NCI-H510A (cell line): Measurements from ENCODE around the gene SCGB1C2.
"Not testable (repeated sequence)": the region's sequence is repeated elsewhere in the genome, so short reads cannot be mapped to it uniquely, and the experiment has no call there.

ENCODE experiments used
- DNase-seq: peaks from one replicate; lab custom pipeline; 2025; lab: John Stamatoyannopoulos, UW

SCGB1C2 gene

DNA sequence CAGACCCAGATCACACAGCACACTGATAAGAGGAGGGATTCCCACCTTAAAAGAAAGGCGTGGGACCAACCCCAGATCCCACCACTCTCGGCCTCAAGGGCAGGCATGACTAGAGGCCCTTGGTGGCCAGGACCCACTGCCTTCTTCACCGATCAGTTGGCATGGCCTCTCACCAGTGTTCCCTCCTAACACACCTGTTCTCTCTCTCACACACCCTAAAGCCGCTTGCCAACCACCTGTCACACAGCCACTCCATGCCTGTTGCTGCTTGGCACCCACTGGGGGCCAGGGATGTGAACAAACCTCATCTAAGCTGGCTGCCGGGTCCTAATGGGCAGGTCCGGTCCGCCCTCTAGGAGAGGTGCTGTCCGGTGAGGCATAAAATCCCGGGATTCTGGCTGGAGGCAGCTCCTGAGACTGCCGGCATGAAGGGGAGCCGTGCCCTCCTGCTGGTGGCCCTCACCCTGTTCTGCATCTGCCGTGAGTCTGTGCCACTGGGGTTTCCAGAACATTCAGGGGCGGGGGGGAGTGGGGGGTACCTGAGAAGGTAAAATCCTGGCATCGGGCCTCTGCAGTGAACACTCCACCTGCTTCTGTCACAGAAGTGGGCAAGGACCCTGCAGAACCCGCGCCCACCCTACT lies at the start of gene SCGB1C2:
Gene SCGB1C2 (plus strand): TSS at position 404 of the 642 bp plus-strand sequence. CDS start 22 bp downstream, at position 426.
- DNase-seq, result not testable (repeated sequence)

DNA sequence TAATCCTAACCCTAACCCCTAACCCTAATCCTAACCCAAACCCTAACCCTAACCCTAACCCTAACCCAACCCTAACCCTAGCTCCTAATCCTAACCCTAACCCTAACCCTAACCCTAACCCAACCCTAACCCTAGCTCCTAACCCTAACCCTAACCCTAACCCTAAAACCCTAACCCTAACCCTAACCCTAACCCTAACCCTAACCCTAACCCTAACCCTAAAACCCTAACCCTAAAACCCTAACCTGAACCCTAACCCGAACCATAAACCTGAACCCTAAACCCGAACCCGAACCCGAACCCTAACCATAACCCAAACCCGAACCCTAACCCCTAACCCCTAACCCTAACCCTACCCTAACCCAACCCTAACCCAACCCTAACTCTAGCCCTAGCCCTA lies 24.3 kb upstream of the SCGB1C2 start:
- not testable (repeated sequence) for DNase-seq

- DNase-seq, result not testable (repeated sequence)
Measured at GRCh38 chr17:118339-118917, 18.9 kb upstream of the SCGB1C2 start.

DNA sequence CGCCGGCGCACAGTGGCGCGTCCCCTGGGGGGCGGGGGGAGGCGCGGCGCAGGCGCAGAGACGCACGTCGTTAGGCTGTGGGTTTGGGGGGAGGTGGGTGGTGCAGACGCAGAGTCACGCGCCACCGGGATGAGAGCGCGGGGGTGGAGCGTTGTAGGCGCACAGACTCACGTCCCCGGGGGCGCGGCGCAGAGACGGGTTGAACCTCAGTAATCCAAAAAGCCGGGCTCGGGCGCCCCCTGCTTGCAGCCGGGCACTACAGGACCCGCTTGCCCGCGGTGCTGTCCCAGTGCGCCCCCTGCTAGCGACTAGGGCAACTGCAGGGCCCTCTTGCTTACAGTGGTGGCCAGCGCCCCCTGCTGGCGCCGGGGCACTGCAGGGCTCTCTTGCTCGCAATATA lies 3.4 kb upstream of the SCGB1C2 start:
- not testable (repeated sequence) for DNase-seq

GRCh38 chr17:134332-134785 lies 3.0 kb upstream of the SCGB1C2 start:
- DNase-seq, result not testable (repeated sequence)

GRCh38 chr17:135022-135421 lies 2.3 kb upstream of the SCGB1C2 start:
- DNase-seq, result not testable (repeated sequence)

- DNase-seq, result not testable (repeated sequence)
Measured at GRCh38 chr17:135895-136294, 1.5 kb upstream of the SCGB1C2 start.

GRCh38 chr17:136531-136930 lies 838 bp upstream of the SCGB1C2 start:
- DNase-seq, result not testable (repeated sequence)

GRCh38 chr17:139401-140205 lies 2.2 kb downstream of the SCGB1C2 start:
- not testable (repeated sequence) for DNase-seq

- no peak for DNase-seq
Measured at GRCh38 chr17:142102-142661, 4.8 kb downstream of the SCGB1C2 start.

DNA sequence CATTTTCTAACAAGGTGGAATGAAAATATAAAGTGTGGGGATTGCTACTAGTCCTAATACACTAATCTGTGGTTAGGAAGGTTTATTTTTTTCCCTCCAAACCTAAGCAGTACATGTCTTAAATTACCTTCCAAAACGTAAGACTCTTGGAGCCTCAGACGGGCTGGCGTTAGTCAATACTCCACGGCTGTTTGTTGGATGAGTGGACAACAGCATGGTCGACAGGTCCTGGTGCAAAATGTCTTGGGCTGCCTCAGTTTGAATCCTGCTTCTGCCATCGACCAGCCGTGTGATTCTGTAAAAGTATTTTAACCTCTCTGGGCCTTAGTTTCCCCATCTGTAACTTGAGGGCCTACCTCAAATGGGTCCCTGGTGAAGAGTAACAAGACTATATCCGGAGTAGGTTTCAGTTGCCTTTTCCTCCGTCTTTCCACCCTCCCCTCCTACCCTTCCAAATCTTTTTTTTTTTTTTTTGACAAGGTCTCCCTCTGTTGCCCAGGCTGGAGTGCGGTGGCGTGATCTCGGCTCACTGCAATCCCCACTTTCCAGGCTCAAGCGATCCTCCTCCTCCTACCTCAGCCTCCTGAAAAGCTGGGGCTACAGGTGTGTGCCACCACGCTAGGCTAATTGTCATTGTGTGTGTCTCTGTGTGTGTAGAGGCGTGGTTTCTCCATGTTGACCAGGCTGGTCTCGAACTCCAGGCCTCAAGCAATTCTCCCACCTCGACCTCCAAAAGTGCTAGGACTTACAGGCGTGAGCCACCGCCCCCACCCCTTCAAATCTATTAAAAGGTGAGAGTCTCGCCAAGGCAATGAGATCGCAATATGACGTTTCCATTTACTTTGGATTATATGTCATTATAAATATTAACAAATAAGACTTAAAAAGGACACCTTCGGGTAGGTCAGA lies 5.8 kb downstream of the SCGB1C2 start:
- no peak for DNase-seq

DNA sequence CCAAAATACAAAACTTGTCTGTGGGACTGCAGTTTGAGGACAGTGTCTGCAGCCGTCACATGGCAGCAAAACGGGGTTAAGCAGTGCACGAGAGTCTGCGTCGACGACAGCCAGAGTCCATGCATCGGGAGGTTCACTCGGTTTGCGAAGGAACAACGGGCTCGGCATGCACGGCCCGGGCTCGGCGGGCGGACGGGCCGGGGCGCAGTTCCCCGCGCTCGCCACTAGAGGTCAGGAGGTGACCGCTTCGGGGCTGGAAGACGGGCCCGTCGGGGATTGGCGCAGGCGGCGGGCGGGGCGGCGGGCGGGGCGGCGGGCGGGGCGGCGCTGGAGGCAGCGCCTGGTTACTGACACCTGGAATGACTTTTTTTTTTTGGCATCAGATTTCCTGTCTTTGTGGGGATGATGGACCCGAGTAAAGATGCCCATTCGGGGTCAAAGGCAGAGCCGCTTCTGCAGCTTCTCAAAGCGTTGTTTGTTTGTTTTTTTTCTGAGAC lies 6.5 kb downstream of the SCGB1C2 start:
- no peak for DNase-seq

DNA sequence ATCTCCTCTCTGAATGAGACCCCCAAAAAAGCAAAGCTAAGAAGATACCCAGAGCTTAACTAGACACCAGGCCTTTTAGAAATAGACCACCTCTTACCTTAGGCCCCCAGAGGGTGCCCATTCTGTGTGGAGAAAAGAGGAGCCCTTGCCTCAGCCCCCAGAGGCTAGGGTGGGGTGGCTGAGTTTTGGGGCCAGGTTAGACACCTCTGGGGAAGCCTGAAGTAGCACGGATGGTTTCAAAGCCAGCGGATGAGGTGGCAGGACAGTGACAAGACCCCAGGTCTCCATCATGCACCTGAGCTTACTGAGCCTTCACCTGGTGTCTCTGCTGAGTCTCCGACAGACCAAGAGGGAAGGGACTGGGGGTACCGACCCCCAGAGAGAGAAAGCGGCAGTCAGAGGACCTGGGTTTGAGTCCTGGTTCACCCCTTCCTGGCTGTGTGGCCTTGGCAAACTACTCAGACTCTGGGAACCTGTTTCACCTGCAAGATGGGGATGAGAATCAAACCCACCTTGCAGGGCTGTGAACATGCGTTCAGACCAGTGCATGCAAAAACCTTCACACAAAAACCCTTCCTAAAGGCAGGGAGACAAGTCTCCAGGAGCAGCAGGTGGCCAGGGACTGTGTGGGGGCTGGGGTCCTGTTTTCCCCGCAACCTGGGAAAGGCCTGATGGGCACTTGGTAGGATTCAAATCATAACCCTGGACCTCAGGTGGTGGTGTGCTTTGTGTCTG lies 7.7 kb downstream of the SCGB1C2 start:
- no peak for DNase-seq

GRCh38 chr17:145671-146541 lies 8.5 kb downstream of the SCGB1C2 start:
- no peak for DNase-seq

GRCh38 chr17:146546-146945 lies 9.2 kb downstream of the SCGB1C2 start:
- DNase-seq, result no peak

GRCh38 chr17:146983-147761 lies 9.8 kb downstream of the SCGB1C2 start:
- no peak for DNase-seq

DNA sequence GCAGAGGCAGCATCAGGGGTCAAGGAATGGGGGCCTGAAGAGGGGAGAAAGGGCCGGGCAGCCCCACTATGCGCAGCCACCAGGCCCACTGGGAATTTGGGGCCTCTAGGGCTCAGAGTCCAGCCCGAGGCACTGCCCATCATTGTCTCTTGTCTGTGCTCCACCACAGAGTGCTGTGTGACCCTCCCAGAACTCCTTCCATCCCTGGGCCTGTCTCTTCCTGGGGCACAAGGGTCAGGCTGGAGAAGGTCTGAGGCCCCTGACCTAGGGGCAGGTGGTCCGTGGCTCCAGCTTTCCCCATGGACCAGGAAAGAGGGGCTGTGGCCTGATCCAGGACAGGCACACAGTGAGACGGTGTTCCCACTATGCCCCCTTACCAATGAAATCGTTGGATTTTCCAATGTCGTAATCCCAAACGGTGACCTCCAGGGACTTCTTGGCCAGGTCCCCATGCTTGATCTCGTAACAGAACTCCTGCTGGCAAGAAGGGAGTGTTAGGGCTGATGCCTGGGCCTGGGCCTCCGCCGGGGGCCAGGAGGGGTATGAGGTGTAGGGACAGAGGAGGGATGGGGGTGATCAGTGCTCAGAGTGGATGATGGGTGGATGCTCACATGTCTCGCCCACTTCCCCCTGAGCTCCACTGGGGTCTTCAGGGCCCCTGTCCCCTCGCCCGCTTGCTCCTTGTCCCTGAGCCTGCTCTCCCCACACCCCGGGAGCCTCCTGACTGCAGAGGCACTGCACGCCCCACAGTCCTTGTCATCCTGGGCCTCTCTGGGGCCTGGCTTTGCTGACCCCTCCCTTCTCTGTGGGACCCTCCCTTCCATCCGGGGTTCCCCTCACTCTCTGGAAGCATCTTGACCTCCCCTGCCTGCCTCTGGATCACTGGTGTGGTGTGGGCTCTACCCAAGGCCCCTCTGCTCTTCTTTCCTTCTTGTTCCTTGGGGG lies 10.7 kb downstream of the SCGB1C2 start:
- DNase-seq, result no peak

- no peak for DNase-seq
Measured at GRCh38 chr17:148757-149156, 11.4 kb downstream of the SCGB1C2 start.
